HEK293 (cell line): ENCODE measurements around the gene CTNNA2.

ENCODE experiments used
- CTCF ChIP-seq: fragments of 450-650 bp; formaldehyde crosslinking; IDR thresholded peaks from 2 replicates; pipeline ENCODE4 v1.5.1; 2016; ENCODE audit warnings: missing biosample characterization, missing genetic modification characterization
- PATZ1 ChIP-seq: fragments of 450-650 bp; formaldehyde crosslinking; IDR thresholded peaks from 2 replicates; pipeline ENCODE4 v1.5.1; 2016; ENCODE audit warnings: missing biosample characterization, missing genetic modification characterization
- PBX3 ChIP-seq: sonication (generic); formaldehyde crosslinking; IDR thresholded peaks from 2 replicates; pipeline ENCODE4 v1.8.1; 2022; ENCODE audit warnings: mild to moderate bottlenecking, moderate library complexity, missing genetic modification reagents
- REPIN1 ChIP-seq: fragments of 450-650 bp; formaldehyde crosslinking; IDR thresholded peaks from 2 replicates; pipeline ENCODE4 v1.5.1; 2017; ENCODE audit warnings: missing biosample characterization, missing genetic modification characterization, low read depth
- YY1 ChIP-seq: fragments of 450-650 bp; formaldehyde crosslinking; IDR thresholded peaks from 2 replicates; pipeline ENCODE4 v1.5.1; 2018; ENCODE audit warnings: missing biosample characterization, missing genetic modification characterization
- ZFP41 ChIP-seq: fragments of 450-650 bp; formaldehyde crosslinking; IDR thresholded peaks from 2 replicates; pipeline ENCODE4 v1.5.1; 2016; ENCODE audit warnings: missing biosample characterization, missing genetic modification characterization, borderline replicate concordance
- ZNF580 ChIP-seq: fragments of 450-650 bp; formaldehyde crosslinking; IDR thresholded peaks from 2 replicates; pipeline ENCODE4 v1.5.1; 2016; ENCODE audit warnings: missing biosample characterization, missing genetic modification characterization
- ZNF692 ChIP-seq: fragments of 450-650 bp; formaldehyde crosslinking; IDR thresholded peaks from 2 replicates; pipeline ENCODE4 v1.5.1; 2016; ENCODE audit warnings: missing biosample characterization, missing genetic modification characterization

- TF ChIP-seq YY1 (no peak), ZNF692 (tag by site-specific recombination) (no peak), CTCF (tag by site-specific recombination) (no peak), PBX3 (CRISPR knock-in tag) (no peak), PATZ1 (tag by site-specific recombination) (no peak), ZFP41 (tag by site-specific recombination) (no peak), ZNF580 (no peak), REPIN1 (tag by site-specific recombination) (no peak)
Observed at GRCh38 chr2:80363330-80363729, 850.5 kb downstream of the CTNNA2 start.
